CD4-positive, alpha-beta T cell treated with Interleukin-4 for 4 hours (primary cell): Measurements from ENCODE around the gene SNTG2.
"Not testable (repeated sequence)": the region's sequence is repeated elsewhere in the genome, so short reads cannot be mapped to it uniquely, and the experiment has no call there.

Source experiments
- DNase-seq: peaks from one replicate; pipeline ENCODE4 v3.0.0-alpha.2; 2020

SNTG2 gene

GRCh38 chr2:1398191-1398590 lies 447.5 kb downstream of the SNTG2 start:
- no peak for DNase-seq

GRCh38 chr2:1400943-1401735 lies 450.5 kb downstream of the SNTG2 start:
- no peak for DNase-seq

- no peak for DNase-seq
These were observed 451.4 kb downstream of the SNTG2 start for GRCh38 chr2:1402064-1402463.

GRCh38 chr2:1403565-1403964 lies 452.9 kb downstream of the SNTG2 start:
- DNase-seq: no peak

GRCh38 chr2:1405124-1405523 lies 454.5 kb downstream of the SNTG2 start:
- DNase-seq: no peak

GRCh38 chr2:1405967-1406366 lies 455.3 kb downstream of the SNTG2 start:
- DNase-seq: no peak

GRCh38 chr2:1406434-1406833 lies 455.8 kb downstream of the SNTG2 start:
- DNase-seq: no peak

- no peak for DNase-seq
These were observed 457.5 kb downstream of the SNTG2 start for GRCh38 chr2:1407950-1408675.

- no peak for DNase-seq
These were observed 462.6 kb downstream of the SNTG2 start, which contains the start of gene TPO for GRCh38 chr2:1413156-1413710. Gene TPO, plus strand, starts transcription at chr2:1413463. Its CDS starts 946 bp downstream, at chr2:1414409.

- no peak for DNase-seq
These were observed 463.5 kb downstream of the SNTG2 start for GRCh38 chr2:1414121-1414520.

GRCh38 chr2:1414901-1415300 lies 464.3 kb downstream of the SNTG2 start:
- not testable (repeated sequence) for DNase-seq

GRCh38 chr2:1415501-1415900 lies 464.9 kb downstream of the SNTG2 start:
- no peak for DNase-seq
